DND-41 (cell line): ENCODE data around the gene PIPOX.

Experiments used
- EZH2 ChIP-seq: IDR thresholded peaks from 3 replicates; pipeline ENCODE4 v1.6.1; 2012; ENCODE audit warnings: borderline replicate concordance, low read depth, mild to moderate bottlenecking, moderate library complexity, low read length, inconsistent platforms; ENCODE audit not compliant: severe bottlenecking
- TF ChIP-seq, protein P1 (sequence below): IDR thresholded peaks from 2 replicates; pipeline ENCODE4 v1.5.1; 2012; ENCODE audit warnings: borderline replicate concordance, low read length, moderate library complexity, mild to moderate bottlenecking; ENCODE audit not compliant: poor library complexity, severe bottlenecking; ENCODE audit errors: extremely low read depth

DNA sequence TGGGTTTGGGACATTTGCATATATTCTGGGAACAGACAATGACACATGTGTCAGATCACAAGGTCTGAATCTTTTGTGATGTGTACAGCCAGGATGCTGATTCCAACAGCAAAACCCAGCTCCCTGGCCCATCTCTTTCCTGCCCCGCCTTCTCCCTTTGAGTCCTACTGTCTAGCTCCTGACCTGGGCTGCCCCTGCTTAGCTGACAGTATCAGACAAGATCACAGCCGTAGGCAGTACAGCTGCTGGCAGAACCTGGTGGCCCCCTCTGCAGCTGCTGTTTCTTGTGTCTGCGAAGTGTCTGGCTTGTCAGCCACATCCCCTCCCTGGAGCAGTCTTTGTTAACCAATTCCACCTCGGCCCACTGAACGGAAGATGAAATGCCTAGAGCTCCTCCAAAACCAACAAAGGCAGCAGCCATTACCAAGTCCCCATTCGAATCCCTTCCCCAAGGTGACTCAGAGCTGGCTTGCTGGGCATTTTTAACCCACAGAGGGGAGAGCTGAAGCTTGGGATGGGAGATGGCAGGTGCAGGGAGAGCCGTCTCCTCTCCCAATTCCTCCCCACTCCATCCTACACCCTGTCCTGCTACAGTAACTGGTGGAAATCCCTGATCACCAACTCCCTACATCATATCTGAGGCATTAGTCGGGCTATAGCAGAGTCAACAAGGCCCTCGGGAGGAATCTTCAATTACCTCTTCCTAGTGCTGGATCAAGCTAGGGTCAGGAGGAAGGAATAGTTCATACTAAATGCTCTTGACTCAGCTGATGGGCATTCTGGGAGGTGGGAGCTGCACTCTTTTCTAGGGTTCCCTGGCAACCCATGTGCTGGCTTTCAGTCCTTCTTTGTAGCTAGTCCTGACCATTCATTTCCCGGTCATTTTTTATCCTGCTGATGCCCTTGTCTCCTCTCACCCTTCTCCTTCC lies 5.8 kb downstream of the PIPOX start:
- TF ChIP-seq, protein P1, sequence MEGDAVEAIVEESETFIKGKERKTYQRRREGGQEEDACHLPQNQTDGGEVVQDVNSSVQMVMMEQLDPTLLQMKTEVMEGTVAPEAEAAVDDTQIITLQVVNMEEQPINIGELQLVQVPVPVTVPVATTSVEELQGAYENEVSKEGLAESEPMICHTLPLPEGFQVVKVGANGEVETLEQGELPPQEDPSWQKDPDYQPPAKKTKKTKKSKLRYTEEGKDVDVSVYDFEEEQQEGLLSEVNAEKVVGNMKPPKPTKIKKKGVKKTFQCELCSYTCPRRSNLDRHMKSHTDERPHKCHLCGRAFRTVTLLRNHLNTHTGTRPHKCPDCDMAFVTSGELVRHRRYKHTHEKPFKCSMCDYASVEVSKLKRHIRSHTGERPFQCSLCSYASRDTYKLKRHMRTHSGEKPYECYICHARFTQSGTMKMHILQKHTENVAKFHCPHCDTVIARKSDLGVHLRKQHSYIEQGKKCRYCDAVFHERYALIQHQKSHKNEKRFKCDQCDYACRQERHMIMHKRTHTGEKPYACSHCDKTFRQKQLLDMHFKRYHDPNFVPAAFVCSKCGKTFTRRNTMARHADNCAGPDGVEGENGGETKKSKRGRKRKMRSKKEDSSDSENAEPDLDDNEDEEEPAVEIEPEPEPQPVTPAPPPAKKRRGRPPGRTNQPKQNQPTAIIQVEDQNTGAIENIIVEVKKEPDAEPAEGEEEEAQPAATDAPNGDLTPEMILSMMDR: no peak
- no peak for TF ChIP-seq EZH2
